Hepatocyte (in vitro differentiated cells): ENCODE results near the gene MTRFR.

Source experiments
- EZH2 ChIP-seq: fragments of 200-600 bp; sonication (generic); IDR thresholded peaks from 2 replicates; pipeline ENCODE4 v1.6.1; 2016; ENCODE audit warnings: antibody characterized with exemption, mild to moderate bottlenecking, borderline replicate concordance
- EZH2phosphoT487 ChIP-seq: fragments of 200-600 bp; sonication (generic); IDR thresholded peaks from one replicate; pipeline ENCODE4 v1.6.1; 2018; ENCODE audit warnings: antibody characterized with exemption, mild to moderate bottlenecking, low read depth, moderate library complexity; ENCODE audit not compliant: unreplicated experiment, severe bottlenecking
- TF ChIP-seq, protein P1 (sequence below): fragments of 200-600 bp; sonication (generic); IDR thresholded peaks from 2 replicates; pipeline ENCODE4 v1.5.1; 2016; ENCODE audit warnings: antibody characterized with exemption, mild to moderate bottlenecking; ENCODE audit not compliant: poor library complexity

GRCh38 chr12:123266679-123267277 is 33.5 kb downstream of the MTRFR start:
- TF ChIP-seq, protein P1, sequence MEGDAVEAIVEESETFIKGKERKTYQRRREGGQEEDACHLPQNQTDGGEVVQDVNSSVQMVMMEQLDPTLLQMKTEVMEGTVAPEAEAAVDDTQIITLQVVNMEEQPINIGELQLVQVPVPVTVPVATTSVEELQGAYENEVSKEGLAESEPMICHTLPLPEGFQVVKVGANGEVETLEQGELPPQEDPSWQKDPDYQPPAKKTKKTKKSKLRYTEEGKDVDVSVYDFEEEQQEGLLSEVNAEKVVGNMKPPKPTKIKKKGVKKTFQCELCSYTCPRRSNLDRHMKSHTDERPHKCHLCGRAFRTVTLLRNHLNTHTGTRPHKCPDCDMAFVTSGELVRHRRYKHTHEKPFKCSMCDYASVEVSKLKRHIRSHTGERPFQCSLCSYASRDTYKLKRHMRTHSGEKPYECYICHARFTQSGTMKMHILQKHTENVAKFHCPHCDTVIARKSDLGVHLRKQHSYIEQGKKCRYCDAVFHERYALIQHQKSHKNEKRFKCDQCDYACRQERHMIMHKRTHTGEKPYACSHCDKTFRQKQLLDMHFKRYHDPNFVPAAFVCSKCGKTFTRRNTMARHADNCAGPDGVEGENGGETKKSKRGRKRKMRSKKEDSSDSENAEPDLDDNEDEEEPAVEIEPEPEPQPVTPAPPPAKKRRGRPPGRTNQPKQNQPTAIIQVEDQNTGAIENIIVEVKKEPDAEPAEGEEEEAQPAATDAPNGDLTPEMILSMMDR = no peak
- no peak for TF ChIP-seq EZH2
- TF ChIP-seq EZH2phosphoT487 = no peak
